HG02623 (cell line): ENCODE measurements around the gene LGR4.
A peak's percentile ranks its signal among the peaks of the same experiment; 100 is the strongest.
"Not testable (repeated sequence)": the region's sequence is repeated elsewhere in the genome, so short reads cannot be mapped to it uniquely, and the experiment has no call there.

Experiments
- ATAC-seq: cut with Tn5 transposase; IDR thresholded peaks from one replicate; pipeline ENCODE4 v1.9.1; 2021; ENCODE audit warnings: moderate library complexity; ENCODE audit not compliant: unreplicated experiment

Gene LGR4

GRCh38 chr11:27355575-27356104 lies 117.0 kb downstream of the LGR4 start:
- no peak for ATAC-seq

- ATAC-seq: no peak
Observed at GRCh38 chr11:27354359-27354965, 118.1 kb downstream of the LGR4 start.

GRCh38 chr11:27353593-27354358 lies 118.8 kb downstream of the LGR4 start:
- ATAC-seq: no peak

- no peak for ATAC-seq
Observed at GRCh38 chr11:27352781-27353180, 119.8 kb downstream of the LGR4 start.

GRCh38 chr11:27350511-27350910 lies 122.1 kb downstream of the LGR4 start:
- ATAC-seq: no peak

GRCh38 chr11:27349919-27350318 lies 122.7 kb downstream of the LGR4 start:
- no peak for ATAC-seq

- ATAC-seq: no peak
Observed at GRCh38 chr11:27348340-27348873, 124.2 kb downstream of the LGR4 start.

- ATAC-seq: no peak
Observed at GRCh38 chr11:27347359-27348339, 124.9 kb downstream of the LGR4 start.

- ATAC-seq: no peak
Observed at GRCh38 chr11:27339941-27340340, 132.6 kb downstream of the LGR4 start.

GRCh38 chr11:27334764-27335163 lies 137.8 kb downstream of the LGR4 start:
- not testable (repeated sequence) for ATAC-seq

- no peak for ATAC-seq
Observed at GRCh38 chr11:27331981-27332380, 140.6 kb downstream of the LGR4 start.

- no peak for ATAC-seq
Observed at GRCh38 chr11:27330633-27331270, 141.8 kb downstream of the LGR4 start.

GRCh38 chr11:27329867-27330632 lies 142.5 kb downstream of the LGR4 start:
- no peak for ATAC-seq

GRCh38 chr11:27328614-27329013 lies 144.0 kb downstream of the LGR4 start:
- no peak for ATAC-seq

- not testable (repeated sequence) for ATAC-seq
Observed at GRCh38 chr11:27327064-27327463, 145.5 kb downstream of the LGR4 start.

GRCh38 chr11:27322196-27322595 lies 150.4 kb downstream of the LGR4 start:
- ATAC-seq: not testable (repeated sequence)

- not testable (repeated sequence) for ATAC-seq
Observed at GRCh38 chr11:27321340-27321739, 151.2 kb downstream of the LGR4 start.

- ATAC-seq: peak; percentile 99
Observed at GRCh38 chr11:27319072-27319471, 153.5 kb downstream of the LGR4 start.

- ATAC-seq: no peak
Observed at GRCh38 chr11:27317751-27318150, 154.8 kb downstream of the LGR4 start.
